ACHN (cell line): Measurements from ENCODE around the gene HLA-G.

Experiments
- DNase-seq: peaks from one replicate; pipeline ENCODE4 v3.0.0-alpha.2; 2015
- in situ Hi-C: cut with HindIII; loops from 2 replicates; pipeline ENCODE4 v1.10.0; 2017; ENCODE audit warnings: low sequenced_read_pairs, low pct_ligation_motif_present, low pct_unique_long_range_greater_than_20kb

HLA-G gene

DNA sequence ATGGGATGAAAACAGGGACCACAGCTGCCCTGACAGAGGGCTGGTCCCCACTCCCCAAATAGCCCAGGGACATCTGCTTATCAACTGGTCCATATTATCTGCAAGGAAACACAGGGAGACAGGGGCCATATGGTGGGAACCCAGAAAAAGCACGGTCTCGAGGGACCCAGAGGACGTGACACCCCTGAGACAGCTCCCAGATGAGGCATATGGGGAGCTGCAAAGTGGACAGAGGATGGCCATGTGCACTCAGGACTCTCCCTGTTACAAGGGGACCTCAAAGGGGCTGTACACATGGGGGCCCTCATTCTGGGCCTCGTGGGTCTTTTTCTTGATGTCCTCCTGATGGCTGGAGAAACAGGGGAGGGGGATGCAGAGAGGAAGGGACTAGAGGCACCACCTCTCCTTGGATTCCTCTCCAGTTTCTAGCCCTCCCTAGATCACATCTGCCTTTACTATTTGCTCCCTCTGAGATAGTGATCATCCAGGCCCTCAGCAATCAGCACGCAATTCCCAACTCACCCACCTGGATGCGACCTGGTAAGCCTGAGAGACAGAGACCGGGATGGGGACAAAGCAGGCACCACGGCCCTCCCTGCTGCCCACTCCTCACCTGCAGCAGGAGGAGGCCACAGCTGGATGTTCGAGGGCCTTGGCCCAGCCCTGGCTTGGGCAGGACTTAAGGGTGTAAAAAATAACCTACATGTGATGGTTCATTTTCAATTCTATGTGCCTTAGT is 13.1 kb upstream of the HLA-G start:
- in situ Hi-C loops, result no loop called here
- no peak for DNase-seq

DNA sequence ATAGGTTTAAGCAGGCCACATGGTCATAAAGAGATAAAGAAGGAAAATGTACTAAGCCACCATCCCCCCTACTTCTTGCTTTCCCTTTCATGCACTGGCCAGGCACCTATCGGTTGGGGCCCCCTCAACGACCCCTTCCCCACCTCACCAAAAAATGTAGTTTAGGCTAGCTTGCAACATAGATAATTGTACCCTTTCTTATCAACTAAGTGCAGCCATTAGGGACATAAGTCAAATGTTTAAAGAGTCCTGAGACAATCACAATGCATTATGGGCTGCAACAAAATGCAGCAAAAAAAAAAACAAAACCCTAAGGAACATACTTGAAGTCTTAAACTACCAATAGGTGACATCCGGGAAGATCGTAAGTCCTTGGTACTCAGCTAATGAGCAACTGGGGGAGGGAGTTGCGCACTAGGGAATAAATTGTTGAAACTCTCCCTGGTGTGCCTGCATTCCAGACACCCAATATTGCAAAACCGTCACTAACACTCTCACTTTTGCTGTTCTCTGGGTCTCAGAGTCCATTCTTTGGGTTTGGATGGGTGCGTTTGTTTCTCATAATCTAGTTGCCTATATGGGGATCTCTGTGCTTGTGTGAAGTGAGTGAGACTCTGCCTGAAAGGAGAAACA is 12.4 kb upstream of the HLA-G start:
- in situ Hi-C loops, result no loop called here
- DNase-seq, result no peak

DNA sequence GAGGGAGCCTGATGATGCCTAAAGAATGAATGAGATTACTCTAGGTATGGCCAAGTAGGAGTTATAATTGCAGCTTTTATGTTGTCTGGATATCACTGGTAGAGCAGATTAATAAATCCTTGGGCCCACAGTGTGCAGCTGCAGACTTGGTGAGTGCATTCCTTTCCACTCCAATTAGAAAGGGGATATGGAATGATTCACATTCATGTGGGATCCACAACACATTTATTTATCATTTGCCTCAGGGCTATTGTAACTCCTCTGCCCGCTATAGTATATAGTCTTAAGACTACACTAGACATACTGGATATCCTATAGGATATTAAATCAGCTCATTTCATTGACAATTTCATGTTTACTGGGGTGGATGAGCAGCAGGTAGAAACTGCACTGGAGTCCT is 11.6 kb upstream of the HLA-G start:
- no peak for DNase-seq
- in situ Hi-C loops, result no loop called here

DNA sequence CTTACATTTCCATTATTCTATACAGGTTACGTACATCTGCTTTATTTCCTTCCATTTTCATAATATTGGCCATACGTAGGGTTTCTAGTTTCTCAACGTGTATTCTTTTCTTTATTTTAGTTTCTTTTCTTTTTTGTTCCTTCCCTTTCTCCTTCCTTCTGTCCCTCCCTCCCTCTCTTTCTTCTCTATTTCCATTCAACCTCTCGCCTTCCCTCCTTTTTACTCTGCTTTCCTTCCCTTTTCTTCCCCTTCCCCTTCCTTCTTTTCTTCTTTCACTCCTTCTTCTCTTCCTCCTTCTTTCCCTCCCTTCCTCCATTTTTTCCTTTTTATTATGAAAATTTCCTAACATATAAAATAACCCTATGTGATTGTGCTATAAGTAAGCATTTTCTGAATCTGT is 8.7 kb upstream of the HLA-G start:
- in situ Hi-C loops, result no loop called here

DNA sequence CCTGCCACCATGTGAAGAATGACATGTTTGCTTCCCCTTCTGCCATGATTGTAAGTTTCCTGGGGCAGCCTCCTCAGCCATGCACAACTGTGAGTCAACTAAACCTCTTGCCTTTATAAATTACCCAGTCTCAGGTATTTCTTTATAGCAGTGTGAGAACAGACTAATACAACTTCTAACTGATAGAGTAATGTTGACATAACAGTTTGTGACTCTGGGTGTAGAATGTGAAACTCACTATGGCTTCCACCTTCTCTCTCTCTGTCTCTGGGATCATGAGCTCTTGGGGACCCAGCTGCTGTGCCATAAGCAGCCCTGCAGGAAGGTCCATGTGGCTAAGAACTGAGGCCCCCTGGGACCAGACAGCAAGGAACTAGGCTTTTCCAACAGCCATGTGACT is 3.5 kb upstream of the HLA-G start:
- in situ Hi-C loops, result no loop called here
- DNase-seq, result no peak

More for the DNA sequence above, 8.7 kb upstream of the HLA-G start:
- no peak for DNase-seq

DNA sequence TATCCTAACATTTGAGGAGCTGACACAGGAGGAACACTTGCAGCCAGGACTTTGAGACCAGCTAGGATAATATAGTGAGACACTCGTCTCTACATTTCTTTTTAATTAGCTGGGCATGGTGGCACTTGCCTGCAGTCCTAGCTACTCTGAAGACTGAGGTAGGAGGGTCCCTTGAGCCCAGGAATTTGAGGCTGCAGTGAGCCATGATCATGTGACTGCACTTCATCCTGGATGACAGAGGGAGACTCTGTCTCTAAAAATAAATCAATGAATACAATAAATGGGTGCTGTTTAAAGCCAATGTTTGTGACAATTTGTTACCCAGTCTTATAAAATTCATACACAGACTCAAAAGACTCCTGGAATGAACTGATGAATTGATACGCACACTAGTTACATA is 1.8 kb upstream of the HLA-G start:
- in situ Hi-C loops, result no loop called here
- DNase-seq, result no peak

DNA sequence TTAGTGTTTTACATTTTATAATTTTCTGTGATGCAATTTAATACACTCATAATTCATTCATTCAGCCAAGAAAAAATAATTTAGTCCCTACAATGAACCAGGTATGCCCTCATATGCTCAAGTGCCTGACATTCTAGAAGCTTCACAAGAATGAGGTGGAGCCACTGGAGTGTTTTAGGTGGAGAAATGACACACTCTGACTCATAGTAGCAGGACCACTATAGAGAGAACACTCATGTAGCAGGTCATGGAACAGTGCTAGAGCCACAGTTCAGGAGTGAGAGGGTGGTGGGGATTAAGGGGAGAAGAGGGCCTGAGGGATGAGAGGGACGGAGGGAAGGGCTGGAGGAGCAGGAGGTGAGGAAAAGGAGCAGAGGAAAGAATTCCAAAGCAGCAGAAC is 1.4 kb upstream of the HLA-G start:
- peak; percentile 6 for DNase-seq
- in situ Hi-C loops, result no loop called here

DNA sequence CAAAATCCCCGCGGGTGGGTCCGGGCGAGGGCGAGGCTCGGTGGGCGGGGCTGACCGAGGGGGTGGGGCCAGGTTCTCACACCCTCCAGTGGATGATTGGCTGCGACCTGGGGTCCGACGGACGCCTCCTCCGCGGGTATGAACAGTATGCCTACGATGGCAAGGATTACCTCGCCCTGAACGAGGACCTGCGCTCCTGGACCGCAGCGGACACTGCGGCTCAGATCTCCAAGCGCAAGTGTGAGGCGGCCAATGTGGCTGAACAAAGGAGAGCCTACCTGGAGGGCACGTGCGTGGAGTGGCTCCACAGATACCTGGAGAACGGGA is 809 bp downstream of the HLA-G start:
- DNase-seq, result no peak
- in situ Hi-C loops, result no loop called here

DNA sequence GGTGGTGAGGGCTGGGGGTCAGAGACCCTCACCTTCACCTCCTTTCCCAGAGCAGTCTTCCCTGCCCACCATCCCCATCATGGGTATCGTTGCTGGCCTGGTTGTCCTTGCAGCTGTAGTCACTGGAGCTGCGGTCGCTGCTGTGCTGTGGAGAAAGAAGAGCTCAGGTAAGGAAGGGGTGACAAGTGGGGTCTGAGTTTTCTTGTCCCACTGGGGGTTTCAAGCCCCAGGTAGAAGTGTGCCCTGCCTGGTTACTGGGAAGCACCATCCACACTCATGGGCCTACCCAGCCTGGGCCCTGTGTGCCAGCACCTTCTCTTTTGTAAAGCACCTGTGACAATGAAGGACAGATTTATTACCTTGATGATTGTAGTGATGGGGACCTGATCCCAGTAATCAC is 2.1 kb downstream of the HLA-G start:
- no peak for DNase-seq
- in situ Hi-C loops, result no loop called here

DNA sequence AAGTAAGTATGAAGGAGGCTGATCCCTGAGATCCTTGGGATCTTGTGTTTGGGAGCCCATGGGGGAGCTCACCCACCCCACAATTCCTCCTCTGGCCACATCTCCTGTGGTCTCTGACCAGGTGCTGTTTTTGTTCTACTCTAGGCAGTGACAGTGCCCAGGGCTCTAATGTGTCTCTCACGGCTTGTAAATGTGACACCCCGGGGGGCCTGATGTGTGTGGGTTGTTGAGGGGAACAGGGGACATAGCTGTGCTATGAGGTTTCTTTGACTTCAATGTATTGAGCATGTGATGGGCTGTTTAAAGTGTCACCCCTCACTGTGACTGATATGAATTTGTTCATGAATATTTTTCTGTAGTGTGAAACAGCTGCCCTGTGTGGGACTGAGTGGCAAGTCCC is 2.8 kb downstream of the HLA-G start:
- no peak for DNase-seq
- in situ Hi-C loops, result no loop called here

DNA sequence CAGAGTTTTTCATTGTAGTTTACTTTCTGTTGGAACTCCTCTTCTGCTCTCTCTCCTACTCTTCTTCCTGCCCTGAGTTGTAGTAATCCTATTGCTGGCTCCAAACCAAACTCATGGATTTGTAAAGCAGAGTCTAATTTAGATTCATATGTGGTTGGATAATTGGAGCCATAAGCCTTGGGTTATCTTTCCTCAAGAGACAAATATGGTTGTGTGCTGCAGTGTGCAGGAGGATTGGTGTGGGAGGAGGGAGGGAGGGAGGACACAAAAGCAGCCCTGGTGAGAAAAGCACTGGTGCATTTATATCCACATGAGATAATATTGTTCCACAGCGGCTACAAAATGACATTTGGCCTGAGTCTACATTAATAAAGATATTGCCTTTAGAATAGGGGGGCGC is 4.2 kb downstream of the HLA-G start:
- in situ Hi-C loops, result no loop called here
- DNase-seq, result no peak

DNA sequence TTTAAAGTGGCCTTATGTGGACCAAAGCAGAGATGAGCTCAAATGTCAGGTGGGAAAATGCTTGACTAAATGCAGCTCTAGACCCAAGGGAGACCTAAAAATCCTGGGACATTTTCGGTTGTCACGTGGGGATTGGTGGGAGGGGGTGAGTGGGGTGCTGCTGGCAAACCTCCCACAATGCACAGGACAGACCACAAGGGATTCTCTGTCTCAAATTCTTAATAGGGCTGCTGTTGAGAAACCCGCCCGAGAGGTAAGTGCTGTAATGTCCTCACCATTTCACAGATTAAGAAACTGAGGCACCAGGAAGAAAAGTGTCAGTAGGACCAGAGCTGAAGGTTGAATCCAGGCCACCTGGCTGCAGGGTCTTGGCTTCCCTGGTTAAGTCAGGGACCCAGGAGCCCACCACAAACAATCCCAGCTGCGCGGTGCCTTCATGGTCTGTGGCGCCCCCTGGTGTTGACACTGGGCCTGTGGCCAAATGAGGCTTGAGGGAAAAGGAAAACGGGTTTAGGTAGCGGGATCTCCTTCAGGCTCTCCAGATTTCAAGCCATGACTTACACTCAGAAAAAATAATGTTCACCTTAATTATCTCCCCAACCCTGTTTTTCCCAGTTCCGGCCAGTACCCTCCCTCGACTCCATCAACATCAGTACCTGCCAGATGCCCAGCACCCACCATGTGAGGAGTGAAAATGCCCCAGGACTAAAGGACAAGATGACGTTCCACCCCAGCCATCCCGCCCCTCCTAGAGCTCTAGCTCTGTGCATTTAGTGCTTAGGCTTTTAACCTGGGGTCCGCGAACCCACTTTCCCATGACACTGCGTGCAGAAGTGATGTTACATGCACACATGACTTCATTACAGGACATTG is 7.2 kb downstream of the HLA-G start:
- DNase-seq, result no peak
- in situ Hi-C loops, result no loop called here

DNA sequence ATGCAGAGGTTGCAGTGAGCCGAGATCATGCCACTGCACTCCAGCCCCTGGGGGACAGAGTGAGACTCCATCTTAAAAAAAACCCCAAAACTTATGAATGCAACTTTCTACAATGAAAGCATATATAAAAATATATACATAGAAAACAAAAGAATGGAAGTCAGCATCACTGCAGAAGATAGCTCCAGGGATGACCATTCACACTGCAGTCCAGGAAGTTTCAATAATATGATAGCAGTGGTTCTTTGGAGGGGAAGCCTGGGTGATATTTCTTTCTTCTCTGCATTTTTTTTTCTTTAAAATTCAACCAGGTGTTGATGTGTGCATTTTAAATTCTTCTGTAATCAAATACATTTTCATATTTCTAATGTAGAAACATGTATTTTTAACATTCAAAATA is 12.3 kb downstream of the HLA-G start:
- in situ Hi-C loops, result no loop called here

DNA sequence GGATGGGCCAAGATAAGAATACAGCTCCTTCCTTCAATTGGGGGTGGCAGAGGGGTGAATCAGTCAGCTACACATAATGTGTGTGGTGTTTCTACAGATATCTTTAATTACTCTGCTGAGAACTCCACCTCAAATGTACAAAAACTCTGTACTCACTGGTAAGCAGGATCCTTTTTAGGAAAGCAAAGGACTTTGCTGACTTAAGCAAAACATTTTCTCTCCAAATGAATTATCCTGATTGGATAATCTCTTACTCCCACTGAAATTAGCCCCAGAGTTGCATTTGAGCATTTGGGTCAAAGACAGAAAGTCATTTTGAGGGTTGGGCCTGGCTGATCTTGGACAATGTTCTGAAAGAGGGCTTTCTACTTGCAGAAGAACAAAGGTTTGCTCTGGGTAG is 13.4 kb downstream of the HLA-G start:
- in situ Hi-C loops, result no loop called here
- no peak for DNase-seq

More for the DNA sequence above, 12.3 kb downstream of the HLA-G start:
- DNase-seq, result no peak

DNA sequence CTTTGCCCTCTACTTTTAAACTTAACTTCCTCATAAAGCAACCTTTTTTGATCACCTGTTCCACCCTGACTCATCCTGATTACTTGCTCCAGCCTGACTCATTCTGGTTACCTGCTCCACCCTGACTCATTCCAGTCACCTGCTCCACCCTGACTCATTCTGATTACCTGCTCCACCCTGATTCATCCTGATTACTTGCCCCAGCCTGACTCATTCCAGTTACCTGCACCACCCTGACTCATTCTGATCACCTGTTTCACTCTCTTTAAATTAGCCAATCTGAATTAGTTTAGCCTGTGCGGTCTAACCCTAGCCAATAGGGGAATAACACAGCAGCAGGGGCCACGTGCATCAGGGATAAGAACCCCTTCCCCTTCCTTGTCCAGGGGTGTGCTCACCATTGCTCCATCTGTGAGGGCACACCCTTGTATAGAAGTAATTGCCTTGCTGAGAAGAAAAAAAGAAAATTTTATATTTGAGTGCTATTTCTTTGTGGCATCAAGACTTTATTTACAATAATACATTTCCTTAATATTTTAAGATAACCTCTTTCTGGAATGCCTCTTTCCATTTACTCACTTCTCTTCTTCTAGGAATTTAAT is 17.9 kb downstream of the HLA-G start:
- no peak for DNase-seq
- in situ Hi-C loops, result no loop called here

DNA sequence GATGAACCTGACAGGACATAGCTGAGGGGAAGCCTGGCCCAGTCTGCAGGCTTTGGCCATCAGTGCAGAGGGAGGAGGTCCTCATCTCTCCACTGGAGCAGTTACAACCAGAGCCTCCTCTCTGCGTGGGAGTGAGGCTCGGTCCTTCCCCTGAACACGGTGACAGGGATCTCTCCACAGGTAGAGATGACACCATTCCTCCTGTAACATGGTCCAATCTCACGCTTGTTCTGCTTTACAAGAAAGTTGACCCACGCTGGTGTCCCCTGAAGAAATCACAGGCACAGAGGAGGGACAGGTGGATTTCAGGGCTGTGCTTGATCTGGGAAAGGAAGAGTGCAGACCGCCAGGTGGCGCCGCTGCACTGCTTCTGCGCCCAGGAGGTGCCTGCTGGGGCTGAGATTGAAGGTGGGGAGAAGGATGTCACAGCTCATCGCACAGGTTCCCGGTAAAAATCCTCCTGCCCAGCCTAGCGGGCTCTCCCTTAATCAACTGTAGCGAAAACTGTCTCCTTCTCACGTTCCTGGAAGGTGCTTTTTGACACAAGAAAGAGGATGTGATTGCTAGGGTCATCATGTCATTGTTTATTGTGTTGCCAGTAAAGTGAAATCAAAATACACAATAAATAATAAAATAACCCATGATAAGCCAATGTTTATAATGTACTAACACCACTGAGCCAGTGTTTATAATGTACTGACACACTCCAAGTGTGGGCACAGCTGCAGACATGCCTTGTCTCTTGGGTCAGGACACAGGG is 20.4 kb downstream of the HLA-G start:
- in situ Hi-C loops, result no loop called here
- peak; percentile 60 for DNase-seq

DNA sequence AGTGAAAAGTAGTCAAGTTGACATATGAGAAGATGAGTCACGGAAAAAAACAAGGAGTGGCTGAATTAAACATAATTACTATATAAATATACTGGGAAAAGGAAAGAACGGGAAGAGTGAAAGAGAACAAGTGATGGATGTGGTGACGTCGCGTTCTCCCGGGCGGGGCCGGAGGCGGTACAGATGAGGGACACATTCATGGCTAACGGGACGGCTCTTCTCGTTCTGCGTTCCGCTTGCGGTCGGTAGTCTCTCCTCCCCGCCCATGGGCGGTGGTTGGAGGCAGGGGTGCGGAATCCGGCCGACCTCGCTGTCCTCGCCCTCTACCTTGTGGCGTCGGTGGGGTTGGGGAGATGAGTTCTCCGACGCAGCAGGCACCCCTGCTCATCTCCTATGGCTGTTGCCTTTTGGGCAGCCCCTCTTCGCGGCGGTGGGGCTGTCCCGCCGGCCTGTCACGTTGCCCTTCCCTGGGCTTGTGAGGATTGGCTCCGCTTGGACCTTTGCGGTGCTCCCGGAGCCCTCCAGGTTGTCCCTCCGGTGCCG is 22.5 kb downstream of the HLA-G start:
- no peak for DNase-seq
- in situ Hi-C loops, result no loop called here

DNA sequence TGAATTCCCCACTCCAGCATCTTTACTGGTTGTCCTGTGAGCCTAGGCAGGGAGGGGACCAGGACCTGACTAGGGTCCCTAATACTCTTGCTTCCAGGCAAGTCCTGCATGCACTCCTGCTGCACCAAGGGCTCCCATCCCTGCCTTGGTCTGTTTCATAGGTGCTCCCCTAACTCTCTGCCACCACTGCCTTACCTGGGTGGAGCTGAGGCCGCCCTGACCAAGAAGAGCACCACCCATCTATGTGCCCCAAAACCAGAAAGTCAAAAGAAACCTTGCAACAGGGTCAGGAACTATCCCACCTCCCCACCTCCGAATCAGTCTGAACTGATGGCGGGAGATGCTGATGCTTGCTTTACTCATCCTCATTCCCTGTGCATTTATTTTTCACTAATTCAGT is 23.6 kb downstream of the HLA-G start:
- DNase-seq, result no peak
- in situ Hi-C loops, result no loop called here
